ENCODE data around the gene BRAT1. TPM values are rescaled to one million over a fixed set of nuclear protein-coding genes. Genes with fewer than 3 reads are reported as not detected.

Gene BRAT1
- total RNA-seq, 1 experiment from 2014 or later, result 50.0 TPM

- no peaks in the 10 kb centered on the region for H3K36me3 Mint-ChIP-seq
- DNase-seq (ENCODE audit: low spot score), result no peak
- peaks cover 28% of the 10 kb centered on the region for H3K4me1 Mint-ChIP-seq
- no peak overlapping the region for H3K27ac Mint-ChIP-seq
- ATAC-seq, result no peak
- H3K27me3 Mint-ChIP-seq (ENCODE audit: low read depth), result no peaks in the 10 kb centered on the region; the same call in 1 of the 2 replicates
- TF ChIP-seq, protein P1, sequence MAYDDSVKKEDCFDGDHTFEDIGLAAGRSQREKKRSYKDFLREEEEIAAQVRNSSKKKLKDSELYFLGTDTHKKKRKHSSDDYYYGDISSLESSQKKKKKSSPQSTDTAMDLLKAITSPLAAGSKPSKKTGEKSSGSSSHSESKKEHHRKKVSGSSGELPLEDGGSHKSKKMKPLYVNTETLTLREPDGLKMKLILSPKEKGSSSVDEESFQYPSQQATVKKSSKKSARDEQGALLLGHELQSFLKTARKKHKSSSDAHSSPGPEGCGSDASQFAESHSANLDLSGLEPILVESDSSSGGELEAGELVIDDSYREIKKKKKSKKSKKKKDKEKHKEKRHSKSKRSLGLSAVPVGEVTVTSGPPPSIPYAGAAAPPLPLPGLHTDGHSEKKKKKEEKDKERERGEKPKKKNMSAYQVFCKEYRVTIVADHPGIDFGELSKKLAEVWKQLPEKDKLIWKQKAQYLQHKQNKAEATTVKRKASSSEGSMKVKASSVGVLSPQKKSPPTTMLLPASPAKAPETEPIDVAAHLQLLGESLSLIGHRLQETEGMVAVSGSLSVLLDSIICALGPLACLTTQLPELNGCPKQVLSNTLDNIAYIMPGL (CRISPR knock-in tag; IDR thresholded peaks at IDR 0.05), result no peak
- H3K4me3 Mint-ChIP-seq, result no peak overlapping the region
- ChIA-PET CTCF (interaction anchor here (0.5 to 5.3 kb wide), 7 partner anchors 13 to 187 kb away, joined by 3 to 66 read pairs (median 3); no protein-coding TSS in a partner anchor), POLR2A (no interaction called here)
- H3K9me3 Mint-ChIP-seq, result no peaks in the 10 kb centered on the region
These were observed 53.2 kb downstream of the BRAT1 start for GRCh38 chr7:2501947-2502646.

GRCh38 chr7:2500701-2501100 lies 54.6 kb downstream of the BRAT1 start:
- H3K27ac Mint-ChIP-seq, result peak overlapping the region; percentile 88
- H3K36me3 Mint-ChIP-seq, result no peaks in the 10 kb centered on the region
- no peak for DNase-seq (ENCODE audit: low spot score)
- peaks cover 33% of the 10 kb centered on the region for H3K4me1 Mint-ChIP-seq
- no peak overlapping the region for H3K4me3 Mint-ChIP-seq
- ATAC-seq, result no peak
- CTCF ChIA-PET, result interaction anchor here (0.8 to 5.3 kb wide), 12 partner anchors 11 to 209 kb away, joined by 3 to 66 read pairs (median 4); partner anchors contain the start of gene IQCE
- POLR2A ChIA-PET, result no interaction called here
- no peaks in the 10 kb centered on the region for H3K9me3 Mint-ChIP-seq
- no peaks in the 10 kb centered on the region; the same call in 1 of the 2 replicates for H3K27me3 Mint-ChIP-seq (ENCODE audit: low read depth)
- TF ChIP-seq ZBTB21 (CRISPR knock-in tag; IDR thresholded peaks at IDR 0.05; ENCODE audit: borderline replicate concordance), result no peak
- TF ChIP-seq, protein P2, sequence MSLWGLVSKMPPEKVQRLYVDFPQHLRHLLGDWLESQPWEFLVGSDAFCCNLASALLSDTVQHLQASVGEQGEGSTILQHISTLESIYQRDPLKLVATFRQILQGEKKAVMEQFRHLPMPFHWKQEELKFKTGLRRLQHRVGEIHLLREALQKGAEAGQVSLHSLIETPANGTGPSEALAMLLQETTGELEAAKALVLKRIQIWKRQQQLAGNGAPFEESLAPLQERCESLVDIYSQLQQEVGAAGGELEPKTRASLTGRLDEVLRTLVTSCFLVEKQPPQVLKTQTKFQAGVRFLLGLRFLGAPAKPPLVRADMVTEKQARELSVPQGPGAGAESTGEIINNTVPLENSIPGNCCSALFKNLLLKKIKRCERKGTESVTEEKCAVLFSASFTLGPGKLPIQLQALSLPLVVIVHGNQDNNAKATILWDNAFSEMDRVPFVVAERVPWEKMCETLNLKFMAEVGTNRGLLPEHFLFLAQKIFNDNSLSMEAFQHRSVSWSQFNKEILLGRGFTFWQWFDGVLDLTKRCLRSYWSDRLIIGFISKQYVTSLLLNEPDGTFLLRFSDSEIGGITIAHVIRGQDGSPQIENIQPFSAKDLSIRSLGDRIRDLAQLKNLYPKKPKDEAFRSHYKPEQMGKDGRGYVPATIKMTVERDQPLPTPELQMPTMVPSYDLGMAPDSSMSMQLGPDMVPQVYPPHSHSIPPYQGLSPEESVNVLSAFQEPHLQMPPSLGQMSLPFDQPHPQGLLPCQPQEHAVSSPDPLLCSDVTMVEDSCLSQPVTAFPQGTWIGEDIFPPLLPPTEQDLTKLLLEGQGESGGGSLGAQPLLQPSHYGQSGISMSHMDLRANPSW (CRISPR knock-in tag; conservative IDR thresholded peaks at IDR 0.05; ENCODE audit: low read depth), result no peak
- no peak for TF ChIP-seq ZNF281 (CRISPR knock-in tag; IDR thresholded peaks at IDR 0.05)
- TF ChIP-seq OVOL2 (CRISPR knock-in tag; IDR thresholded peaks at IDR 0.05; ENCODE audit: borderline replicate concordance), result no peak
- TF ChIP-seq, protein P3, sequence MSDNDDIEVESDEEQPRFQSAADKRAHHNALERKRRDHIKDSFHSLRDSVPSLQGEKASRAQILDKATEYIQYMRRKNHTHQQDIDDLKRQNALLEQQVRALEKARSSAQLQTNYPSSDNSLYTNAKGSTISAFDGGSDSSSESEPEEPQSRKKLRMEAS (CRISPR knock-in tag; IDR thresholded peaks at IDR 0.05), result no peak
- TF ChIP-seq, protein P4, sequence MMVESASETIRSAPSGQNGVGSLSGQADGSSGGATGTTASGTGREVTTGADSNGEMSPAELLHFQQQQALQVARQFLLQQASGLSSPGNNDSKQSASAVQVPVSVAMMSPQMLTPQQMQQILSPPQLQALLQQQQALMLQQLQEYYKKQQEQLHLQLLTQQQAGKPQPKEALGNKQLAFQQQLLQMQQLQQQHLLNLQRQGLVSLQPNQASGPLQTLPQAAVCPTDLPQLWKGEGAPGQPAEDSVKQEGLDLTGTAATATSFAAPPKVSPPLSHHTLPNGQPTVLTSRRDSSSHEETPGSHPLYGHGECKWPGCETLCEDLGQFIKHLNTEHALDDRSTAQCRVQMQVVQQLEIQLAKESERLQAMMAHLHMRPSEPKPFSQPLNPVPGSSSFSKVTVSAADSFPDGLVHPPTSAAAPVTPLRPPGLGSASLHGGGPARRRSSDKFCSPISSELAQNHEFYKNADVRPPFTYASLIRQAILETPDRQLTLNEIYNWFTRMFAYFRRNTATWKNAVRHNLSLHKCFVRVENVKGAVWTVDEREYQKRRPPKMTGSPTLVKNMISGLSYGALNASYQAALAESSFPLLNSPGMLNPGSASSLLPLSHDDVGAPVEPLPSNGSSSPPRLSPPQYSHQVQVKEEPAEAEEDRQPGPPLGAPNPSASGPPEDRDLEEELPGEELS (CRISPR knock-in tag; IDR thresholded peaks at IDR 0.05), result no peak
- TF ChIP-seq, protein P5, sequence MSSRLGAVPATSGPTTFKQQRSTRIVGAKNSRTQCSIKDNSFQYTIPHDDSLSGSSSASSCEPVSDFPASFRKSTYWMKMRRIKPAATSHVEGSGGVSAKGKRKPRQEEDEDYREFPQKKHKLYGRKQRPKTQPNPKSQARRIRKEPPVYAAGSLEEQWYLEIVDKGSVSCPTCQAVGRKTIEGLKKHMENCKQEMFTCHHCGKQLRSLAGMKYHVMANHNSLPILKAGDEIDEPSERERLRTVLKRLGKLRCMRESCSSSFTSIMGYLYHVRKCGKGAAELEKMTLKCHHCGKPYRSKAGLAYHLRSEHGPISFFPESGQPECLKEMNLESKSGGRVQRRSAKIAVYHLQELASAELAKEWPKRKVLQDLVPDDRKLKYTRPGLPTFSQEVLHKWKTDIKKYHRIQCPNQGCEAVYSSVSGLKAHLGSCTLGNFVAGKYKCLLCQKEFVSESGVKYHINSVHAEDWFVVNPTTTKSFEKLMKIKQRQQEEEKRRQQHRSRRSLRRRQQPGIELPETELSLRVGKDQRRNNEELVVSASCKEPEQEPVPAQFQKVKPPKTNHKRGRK (CRISPR knock-in tag; IDR thresholded peaks at IDR 0.05; ENCODE audit: borderline replicate concordance), result no peak
- no peak for TF ChIP-seq SMAD4 (CRISPR knock-in tag; IDR thresholded peaks at IDR 0.05)
- TF ChIP-seq TEAD1 (CRISPR knock-in tag; IDR thresholded peaks at IDR 0.05), result no peak
- TF ChIP-seq GRHL2 (CRISPR knock-in tag; IDR thresholded peaks at IDR 0.05; ENCODE audit: insufficient replicate concordance, severe bottlenecking), result no peak
- TF ChIP-seq ZNF232 (CRISPR knock-in tag; IDR thresholded peaks at IDR 0.05), result no peak
- no peak for TF ChIP-seq RORB (CRISPR knock-in tag; IDR thresholded peaks at IDR 0.05)
- no peak for TF ChIP-seq E2F4 (CRISPR knock-in tag; IDR thresholded peaks at IDR 0.05; ENCODE audit: borderline replicate concordance, low read depth)
- TF ChIP-seq FOXK1 (CRISPR knock-in tag; IDR thresholded peaks at IDR 0.05), result no peak
- no peak for TF ChIP-seq IRF1 (CRISPR knock-in tag; IDR thresholded peaks at IDR 0.05)
- no peak for TF ChIP-seq IRF2 (CRISPR knock-in tag; IDR thresholded peaks at IDR 0.05; ENCODE audit: borderline replicate concordance, low read depth)

Data from WTC11 (cell line).